Spleen (tissue), 7 donors: ENCODE results near the gene RBM17.

Source experiments
- CTCF ChIP-seq, 11 experiments: fragments of 200-600 bp in 7 of 11; fragments of 450-650 bp in 4 of 11; sonication (generic) in 4 of 11; IDR thresholded peaks in 8 of 11; conservative IDR thresholded peaks in 3 of 11; 1 replicate in 7 of 11; 2 replicates in 4 of 11; pipeline versions ENCODE4 v1.4.0 to v1.8.0; 2016 to 2021; ENCODE audit warnings: antibody characterized with exemption in 11 of 11, inconsistent platforms in 4 of 11, mild to moderate bottlenecking in 1 of 11
- POLR2A ChIP-seq, 3 donors: fragments of 450-650 bp; IDR thresholded peaks; one replicate each; pipeline ENCODE4 v1.5.1; 2017; ENCODE audit warnings: antibody characterized with exemption in 3 of 3, mild to moderate bottlenecking in 1 of 3
- donor health status: DM: no; HTN: no; CAD: no; lungs with moderate emphysema.
- donor health status: DM: no; HTN: no; CAD: no.
- donor health status: DM: no; HTN: no; CAD: no.

GRCh38 chr10:6145166-6145987 lies 56.5 kb downstream of the RBM17 start:
- TF ChIP-seq CTCF (IDR thresholded peaks at IDR 0.05 in 8 of 11, conservative IDR thresholded peaks at IDR 0.05 in 3 of 11), result no peak
- TF ChIP-seq POLR2A (IDR thresholded peaks at IDR 0.05), result no peak
